HG03039 (cell line): ENCODE results near the gene ZNRF3.
A peak's percentile ranks its signal among the peaks of the same experiment; 100 is the strongest.

Experiments
- ATAC-seq: cut with Tn5 transposase; IDR thresholded peaks from one replicate; pipeline ENCODE4 v1.9.1; 2021; ENCODE audit warnings: mild to moderate bottlenecking, moderate library complexity; ENCODE audit not compliant: unreplicated experiment

ZNRF3 gene

GRCh38 chr22:29055192-29055830 lies 171.9 kb downstream of the ZNRF3 start:
- no peak for ATAC-seq

GRCh38 chr22:29056472-29056871 lies 173.1 kb downstream of the ZNRF3 start:
- no peak for ATAC-seq

GRCh38 chr22:29060251-29060869 lies 177.0 kb downstream of the ZNRF3 start:
- ATAC-seq: no peak

- no peak for ATAC-seq
Observed at GRCh38 chr22:29060931-29061330, 177.6 kb downstream of the ZNRF3 start.

GRCh38 chr22:29061773-29062172 lies 178.4 kb downstream of the ZNRF3 start, which contains the start of gene C22orf31:
Gene C22orf31, minus strand, starts transcription at chr22:29061831. Its CDS starts 39 bp downstream, at chr22:29061792.
- no peak for ATAC-seq

GRCh38 chr22:29062286-29062821 lies 179.0 kb downstream of the ZNRF3 start:
- no peak for ATAC-seq

- no peak for ATAC-seq
Observed at GRCh38 chr22:29065468-29066190, 182.3 kb downstream of the ZNRF3 start.

GRCh38 chr22:29069463-29069862 lies 186.1 kb downstream of the ZNRF3 start:
- no peak for ATAC-seq

- ATAC-seq: no peak
Observed at GRCh38 chr22:29070490-29070889, 187.1 kb downstream of the ZNRF3 start.

GRCh38 chr22:29071261-29072045 lies 188.1 kb downstream of the ZNRF3 start:
- no peak for ATAC-seq

GRCh38 chr22:29072193-29072978 lies 189.0 kb downstream of the ZNRF3 start:
- peak; percentile 75 for ATAC-seq

- no peak for ATAC-seq
Observed at GRCh38 chr22:29072979-29073617, 189.7 kb downstream of the ZNRF3 start, which contains the start of gene KREMEN1. Gene KREMEN1, plus strand, starts transcription at chr22:29073035. Its CDS starts 96 bp downstream, at chr22:29073131.

GRCh38 chr22:29073618-29074275 lies 190.4 kb downstream of the ZNRF3 start:
- ATAC-seq: no peak

GRCh38 chr22:29074276-29074772 lies 191.0 kb downstream of the ZNRF3 start:
- no peak for ATAC-seq

- no peak for ATAC-seq
Observed at GRCh38 chr22:29078036-29078868, 194.9 kb downstream of the ZNRF3 start.

GRCh38 chr22:29078869-29079207 lies 195.5 kb downstream of the ZNRF3 start:
- no peak for ATAC-seq

- no peak for ATAC-seq
Observed at GRCh38 chr22:29079218-29079901, 196.0 kb downstream of the ZNRF3 start.
